ENCODE results near the gene OPALIN. TPM values are rescaled to one million over a fixed set of nuclear protein-coding genes. Genes with fewer than 3 reads are reported as not detected.

Gene OPALIN
- total and polyA plus RNA-seq, 4 donors, result not detected

DNA sequence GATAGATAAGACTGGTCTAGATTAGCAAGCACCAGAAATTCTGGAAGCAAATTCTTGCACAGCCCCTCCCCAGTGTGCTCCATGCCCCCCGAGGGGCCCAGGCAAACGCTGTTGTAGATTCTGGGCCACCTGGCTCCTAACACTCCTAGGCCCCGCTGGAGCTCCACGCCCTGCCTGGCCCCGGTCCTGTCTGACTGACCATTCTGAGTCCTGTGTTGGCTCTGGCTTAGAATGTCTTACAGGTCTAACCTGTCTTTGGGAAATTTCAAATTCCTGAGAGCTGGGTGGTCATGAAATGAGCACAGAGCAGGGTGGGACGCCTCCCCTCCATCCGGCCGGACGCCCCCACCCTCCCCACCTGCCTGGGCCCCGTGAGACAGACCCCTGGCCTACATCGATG lies 12.6 kb upstream of the OPALIN start:
- Histone ChIP-seq H3K36me3 (ENCODE audit: control insufficient read depth in 4 of 4, insufficient read depth in 3 of 4, low read depth in 1 of 4, low read length in 3 of 4) (no peaks in the 10 kb centered on the region), H3K4me1 (ENCODE audit: control insufficient read depth in 4 of 4, insufficient read depth in 4 of 4, low read length in 3 of 4) (peaks cover 0 to 10% (median 6%) of the 10 kb centered on the region in 4 donors), H3K27me3 (ENCODE audit: control insufficient read depth in 4 of 4, insufficient read depth in 4 of 4, low read length in 3 of 4) (no peaks in the 10 kb centered on the region), H3K9ac (ENCODE audit: low read depth in 1 of 2, low read length in 2 of 2) (no peak overlapping the region), H3K9me3 (ENCODE audit: control insufficient read depth in 4 of 4, low read length in 3 of 4) (no peaks in the 10 kb centered on the region), H3K4me3 (ENCODE audit: low read depth in 1 of 3, low read length in 3 of 3) (no peak overlapping the region), H3K27ac (ENCODE audit: low read depth in 1 of 2, low read length in 2 of 2) (no peak overlapping the region)
- TF ChIP-seq, protein P1, sequence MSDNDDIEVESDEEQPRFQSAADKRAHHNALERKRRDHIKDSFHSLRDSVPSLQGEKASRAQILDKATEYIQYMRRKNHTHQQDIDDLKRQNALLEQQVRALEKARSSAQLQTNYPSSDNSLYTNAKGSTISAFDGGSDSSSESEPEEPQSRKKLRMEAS (IDR thresholded peaks at IDR 0.05), result no peak
- TF ChIP-seq HNF4G (IDR thresholded peaks at IDR 0.05) (no peak), YY1 (IDR thresholded peaks at IDR 0.05) (no peak), FOXA1 (IDR thresholded peaks at IDR 0.05) (no peak)
- TF ChIP-seq, protein P2, sequence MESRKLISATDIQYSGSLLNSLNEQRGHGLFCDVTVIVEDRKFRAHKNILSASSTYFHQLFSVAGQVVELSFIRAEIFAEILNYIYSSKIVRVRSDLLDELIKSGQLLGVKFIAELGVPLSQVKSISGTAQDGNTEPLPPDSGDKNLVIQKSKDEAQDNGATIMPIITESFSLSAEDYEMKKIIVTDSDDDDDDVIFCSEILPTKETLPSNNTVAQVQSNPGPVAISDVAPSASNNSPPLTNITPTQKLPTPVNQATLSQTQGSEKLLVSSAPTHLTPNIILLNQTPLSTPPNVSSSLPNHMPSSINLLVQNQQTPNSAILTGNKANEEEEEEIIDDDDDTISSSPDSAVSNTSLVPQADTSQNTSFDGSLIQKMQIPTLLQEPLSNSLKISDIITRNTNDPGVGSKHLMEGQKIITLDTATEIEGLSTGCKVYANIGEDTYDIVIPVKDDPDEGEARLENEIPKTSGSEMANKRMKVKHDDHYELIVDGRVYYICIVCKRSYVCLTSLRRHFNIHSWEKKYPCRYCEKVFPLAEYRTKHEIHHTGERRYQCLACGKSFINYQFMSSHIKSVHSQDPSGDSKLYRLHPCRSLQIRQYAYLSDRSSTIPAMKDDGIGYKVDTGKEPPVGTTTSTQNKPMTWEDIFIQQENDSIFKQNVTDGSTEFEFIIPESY (IDR thresholded peaks at IDR 0.05), result no peak
- DNase-seq (ENCODE audit: low spot score), result no peak
- WGBS, result 93% methylated on average over 11 of the region's 11 CpGs

DNA sequence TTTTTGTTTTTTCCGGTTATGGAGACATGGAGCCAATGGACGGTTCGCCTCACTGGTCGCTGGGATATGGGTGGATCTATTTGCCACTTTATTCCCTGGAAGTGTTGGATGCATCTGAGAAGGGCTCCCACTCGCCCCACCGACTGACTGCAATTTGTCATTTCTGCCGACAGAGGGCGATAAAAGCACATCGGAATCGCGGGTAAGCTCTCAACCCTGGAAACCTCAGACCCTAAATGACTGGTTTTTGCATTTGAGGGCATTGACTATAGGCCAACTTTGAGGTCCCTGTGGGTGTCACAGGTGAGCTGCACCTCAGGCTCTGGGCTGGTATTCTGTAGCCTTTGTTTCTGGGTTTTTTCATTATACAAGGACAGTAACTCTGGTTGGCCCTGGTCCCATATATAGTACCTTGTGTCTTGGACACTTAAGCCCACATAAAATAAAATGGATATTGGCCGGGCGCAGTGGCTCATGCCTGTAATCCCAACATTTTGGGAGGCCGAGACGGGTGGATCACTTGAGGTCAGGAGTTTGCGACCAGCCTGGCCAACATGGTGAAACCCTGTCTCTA lies 11.9 kb upstream of the OPALIN start:
- no peaks in the 10 kb centered on the region for H3K36me3 ChIP-seq (ENCODE audit: control insufficient read depth in 4 of 4, insufficient read depth in 3 of 4, low read depth in 1 of 4, low read length in 3 of 4)
- WGBS, result 33% methylated on average over 16 of the region's 16 CpGs

DNA sequence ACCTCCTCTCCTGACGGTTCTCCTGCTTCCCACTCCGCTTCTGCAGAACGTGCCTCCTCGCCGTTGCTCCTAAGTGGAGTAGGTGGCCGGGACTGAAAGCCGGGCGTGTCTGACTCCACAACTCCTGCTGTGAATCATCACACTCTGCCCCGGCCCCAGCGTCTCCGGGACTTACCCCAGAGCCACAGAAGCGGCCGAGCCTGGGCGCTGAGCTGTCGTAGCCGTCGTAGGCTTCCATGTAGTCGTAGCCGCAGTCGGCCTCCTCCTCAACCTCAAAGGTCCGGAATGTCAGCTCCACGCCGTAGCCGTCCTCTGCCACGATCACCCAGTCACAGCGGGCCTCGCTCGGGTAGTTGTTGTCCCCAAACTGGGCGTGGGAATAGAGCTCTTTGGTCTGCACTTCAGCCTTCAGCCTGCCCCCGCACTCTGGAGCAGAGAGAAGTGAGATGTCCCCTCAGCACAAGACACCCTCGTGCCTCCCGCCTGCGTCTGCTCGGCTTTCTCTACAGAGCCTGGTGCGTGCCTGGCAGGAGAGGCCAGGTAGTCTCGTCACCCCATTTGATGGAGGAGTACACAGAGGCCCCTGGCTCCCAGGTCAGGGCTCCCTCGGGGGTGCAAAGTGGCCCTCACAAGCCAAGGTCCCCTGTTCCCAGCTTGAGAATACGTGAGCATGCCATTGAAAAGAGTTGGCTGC lies 11.2 kb upstream of the OPALIN start:
- WGBS, result 83% methylated on average over 38 of the region's 38 CpGs
- H3K4me1 ChIP-seq (ENCODE audit: control insufficient read depth in 4 of 4, insufficient read depth in 4 of 4, low read length in 3 of 4), result peaks cover 0 to 3% (median 2%) of the 10 kb centered on the region in 4 donors
- no peak overlapping the region for H3K9ac ChIP-seq (ENCODE audit: low read depth in 1 of 2, low read length in 2 of 2)
- H3K27ac ChIP-seq (ENCODE audit: low read depth in 1 of 2, low read length in 2 of 2), result no peak overlapping the region
- no peak for DNase-seq (ENCODE audit: low spot score)
- no peaks in the 10 kb centered on the region for H3K9me3 ChIP-seq (ENCODE audit: control insufficient read depth in 4 of 4, low read length in 3 of 4)
- H3K36me3 ChIP-seq (ENCODE audit: control insufficient read depth in 4 of 4, insufficient read depth in 3 of 4, low read depth in 1 of 4, low read length in 3 of 4), result no peaks in the 10 kb centered on the region
- H3K27me3 ChIP-seq (ENCODE audit: control insufficient read depth in 4 of 4, insufficient read depth in 4 of 4, low read length in 3 of 4), result no peaks in the 10 kb centered on the region
- no peak overlapping the region for H3K4me3 ChIP-seq (ENCODE audit: low read depth in 1 of 3, low read length in 3 of 3)
- TF ChIP-seq JUND (IDR thresholded peaks at IDR 0.05) (no peak), EGR1 (IDR thresholded peaks at IDR 0.05; ENCODE audit: low read depth in 2 of 2) (no peak), HNF4A (conservative IDR thresholded peaks at IDR 0.05) (no peak), FOXA1 (IDR thresholded peaks at IDR 0.05) (no peak), FOXA2 (IDR thresholded peaks at IDR 0.05) (no peak), RXRA (IDR thresholded peaks at IDR 0.05) (no peak), YY1 (IDR thresholded peaks at IDR 0.05) (no peak), RAD21 (IDR thresholded peaks at IDR 0.05) (no peak)
- TF ChIP-seq, protein P3, sequence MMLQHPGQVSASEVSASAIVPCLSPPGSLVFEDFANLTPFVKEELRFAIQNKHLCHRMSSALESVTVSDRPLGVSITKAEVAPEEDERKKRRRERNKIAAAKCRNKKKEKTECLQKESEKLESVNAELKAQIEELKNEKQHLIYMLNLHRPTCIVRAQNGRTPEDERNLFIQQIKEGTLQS (IDR thresholded peaks at IDR 0.05), result no peak
- TF ChIP-seq, protein P4, sequence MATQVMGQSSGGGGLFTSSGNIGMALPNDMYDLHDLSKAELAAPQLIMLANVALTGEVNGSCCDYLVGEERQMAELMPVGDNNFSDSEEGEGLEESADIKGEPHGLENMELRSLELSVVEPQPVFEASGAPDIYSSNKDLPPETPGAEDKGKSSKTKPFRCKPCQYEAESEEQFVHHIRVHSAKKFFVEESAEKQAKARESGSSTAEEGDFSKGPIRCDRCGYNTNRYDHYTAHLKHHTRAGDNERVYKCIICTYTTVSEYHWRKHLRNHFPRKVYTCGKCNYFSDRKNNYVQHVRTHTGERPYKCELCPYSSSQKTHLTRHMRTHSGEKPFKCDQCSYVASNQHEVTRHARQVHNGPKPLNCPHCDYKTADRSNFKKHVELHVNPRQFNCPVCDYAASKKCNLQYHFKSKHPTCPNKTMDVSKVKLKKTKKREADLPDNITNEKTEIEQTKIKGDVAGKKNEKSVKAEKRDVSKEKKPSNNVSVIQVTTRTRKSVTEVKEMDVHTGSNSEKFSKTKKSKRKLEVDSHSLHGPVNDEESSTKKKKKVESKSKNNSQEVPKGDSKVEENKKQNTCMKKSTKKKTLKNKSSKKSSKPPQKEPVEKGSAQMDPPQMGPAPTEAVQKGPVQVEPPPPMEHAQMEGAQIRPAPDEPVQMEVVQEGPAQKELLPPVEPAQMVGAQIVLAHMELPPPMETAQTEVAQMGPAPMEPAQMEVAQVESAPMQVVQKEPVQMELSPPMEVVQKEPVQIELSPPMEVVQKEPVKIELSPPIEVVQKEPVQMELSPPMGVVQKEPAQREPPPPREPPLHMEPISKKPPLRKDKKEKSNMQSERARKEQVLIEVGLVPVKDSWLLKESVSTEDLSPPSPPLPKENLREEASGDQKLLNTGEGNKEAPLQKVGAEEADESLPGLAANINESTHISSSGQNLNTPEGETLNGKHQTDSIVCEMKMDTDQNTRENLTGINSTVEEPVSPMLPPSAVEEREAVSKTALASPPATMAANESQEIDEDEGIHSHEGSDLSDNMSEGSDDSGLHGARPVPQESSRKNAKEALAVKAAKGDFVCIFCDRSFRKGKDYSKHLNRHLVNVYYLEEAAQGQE (IDR thresholded peaks at IDR 0.05), result no peak

More for the DNA sequence above, 11.9 kb upstream of the OPALIN start:
- no peaks in the 10 kb centered on the region for H3K27me3 ChIP-seq (ENCODE audit: control insufficient read depth in 4 of 4, insufficient read depth in 4 of 4, low read length in 3 of 4)
- TF ChIP-seq, protein P5, sequence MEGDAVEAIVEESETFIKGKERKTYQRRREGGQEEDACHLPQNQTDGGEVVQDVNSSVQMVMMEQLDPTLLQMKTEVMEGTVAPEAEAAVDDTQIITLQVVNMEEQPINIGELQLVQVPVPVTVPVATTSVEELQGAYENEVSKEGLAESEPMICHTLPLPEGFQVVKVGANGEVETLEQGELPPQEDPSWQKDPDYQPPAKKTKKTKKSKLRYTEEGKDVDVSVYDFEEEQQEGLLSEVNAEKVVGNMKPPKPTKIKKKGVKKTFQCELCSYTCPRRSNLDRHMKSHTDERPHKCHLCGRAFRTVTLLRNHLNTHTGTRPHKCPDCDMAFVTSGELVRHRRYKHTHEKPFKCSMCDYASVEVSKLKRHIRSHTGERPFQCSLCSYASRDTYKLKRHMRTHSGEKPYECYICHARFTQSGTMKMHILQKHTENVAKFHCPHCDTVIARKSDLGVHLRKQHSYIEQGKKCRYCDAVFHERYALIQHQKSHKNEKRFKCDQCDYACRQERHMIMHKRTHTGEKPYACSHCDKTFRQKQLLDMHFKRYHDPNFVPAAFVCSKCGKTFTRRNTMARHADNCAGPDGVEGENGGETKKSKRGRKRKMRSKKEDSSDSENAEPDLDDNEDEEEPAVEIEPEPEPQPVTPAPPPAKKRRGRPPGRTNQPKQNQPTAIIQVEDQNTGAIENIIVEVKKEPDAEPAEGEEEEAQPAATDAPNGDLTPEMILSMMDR (IDR thresholded peaks at IDR 0.05; ENCODE audit: low read depth, low read length, missing input control), result peak; percentile 80
- TF ChIP-seq RAD21 (IDR thresholded peaks at IDR 0.05), result peak; percentile 69 to 78
- TF ChIP-seq, protein P1 (IDR thresholded peaks at IDR 0.05), result no peak
- peak; percentile 59 for DNase-seq (ENCODE audit: low spot score)
- H3K9me3 ChIP-seq (ENCODE audit: control insufficient read depth in 4 of 4, low read length in 3 of 4), result no peaks in the 10 kb centered on the region
- H3K9ac ChIP-seq (ENCODE audit: low read depth in 1 of 2, low read length in 2 of 2), result no peak overlapping the region
- peaks cover 0 to 9% (median 6%) of the 10 kb centered on the region in 4 donors for H3K4me1 ChIP-seq (ENCODE audit: control insufficient read depth in 4 of 4, insufficient read depth in 4 of 4, low read length in 3 of 4)
- no peak overlapping the region for H3K4me3 ChIP-seq (ENCODE audit: low read depth in 1 of 3, low read length in 3 of 3)
- no peak overlapping the region for H3K27ac ChIP-seq (ENCODE audit: low read depth in 1 of 2, low read length in 2 of 2)
